GM21367 (cell line): ENCODE data around the gene RIMBP2.

Experiments
- ATAC-seq: cut with Tn5 transposase; IDR thresholded peaks from one replicate; pipeline ENCODE4 v1.9.1; 2021; ENCODE audit not compliant: unreplicated experiment

RIMBP2 gene

DNA sequence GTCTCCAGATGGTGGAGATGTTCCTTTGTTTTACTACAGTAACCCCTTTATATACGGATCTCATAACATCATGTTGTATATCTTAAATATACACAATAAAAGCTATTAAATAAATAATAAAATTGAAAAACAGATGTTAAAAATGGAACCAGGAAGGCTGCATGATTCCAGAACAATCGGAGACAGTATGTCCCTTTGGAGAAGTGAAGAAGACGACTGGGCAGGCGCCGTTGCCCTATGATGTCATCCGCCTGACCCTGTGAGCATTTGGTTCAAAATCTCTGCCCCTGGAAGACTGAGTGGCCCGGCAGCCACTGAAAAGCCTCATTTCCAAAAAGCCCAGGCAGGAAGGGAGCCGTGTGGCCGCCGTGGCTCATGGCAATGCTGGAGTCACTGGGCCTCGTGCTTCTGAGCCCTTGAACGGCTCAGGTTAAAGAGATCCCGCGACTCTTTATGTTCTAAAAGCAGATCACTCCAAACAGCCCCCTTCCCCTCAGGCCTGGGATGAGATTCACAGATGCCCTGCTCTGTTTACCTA lies 30.8 kb downstream of the RIMBP2 start:
- no peak for ATAC-seq

GRCh38 chr12:130683811-130684210 lies 32.3 kb downstream of the RIMBP2 start:
- no peak for ATAC-seq

DNA sequence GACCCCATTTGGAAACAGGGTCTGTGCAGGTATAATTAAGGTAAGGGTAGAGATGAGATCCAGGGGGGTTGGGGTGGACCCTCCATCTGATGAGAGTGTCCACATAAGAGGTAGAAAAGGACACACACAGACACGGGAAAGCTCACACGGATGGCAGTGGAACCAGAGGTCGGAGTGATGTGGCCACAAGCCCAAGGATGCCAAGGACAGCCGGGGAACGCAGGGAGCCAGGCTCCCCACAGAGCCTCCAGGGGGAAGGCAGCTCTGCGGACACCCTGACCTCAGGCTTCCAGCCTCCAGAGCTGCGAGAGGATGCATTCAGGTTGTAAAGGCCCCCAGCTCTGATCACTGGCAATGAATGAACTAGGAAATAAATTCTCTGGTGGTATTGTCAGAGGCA lies 33.0 kb downstream of the RIMBP2 start:
- no peak for ATAC-seq

DNA sequence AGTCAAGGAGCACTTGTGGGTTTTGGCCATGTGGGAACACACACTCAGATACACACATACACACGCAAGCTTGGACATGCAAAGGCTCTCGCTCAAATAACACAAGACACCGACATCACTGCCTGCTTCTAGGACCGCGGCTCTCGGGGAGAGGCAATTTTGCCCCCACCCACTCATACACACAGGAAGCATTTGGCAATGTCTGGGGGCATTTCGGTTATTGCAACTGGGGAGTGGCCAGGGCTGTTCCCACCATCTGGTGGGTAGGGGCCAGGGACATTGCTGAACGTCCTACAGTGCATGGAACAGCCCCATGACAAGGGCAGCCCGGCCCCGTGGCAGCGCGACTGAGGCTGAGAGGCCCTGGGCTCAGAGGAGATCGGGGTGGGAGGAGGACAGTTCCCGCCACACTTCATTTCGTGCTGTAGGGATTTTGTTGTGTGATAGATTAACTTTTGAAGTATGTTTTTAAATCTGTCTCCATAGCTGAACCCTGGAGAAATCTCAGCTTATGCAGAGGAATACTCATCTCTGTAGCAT lies 35.6 kb downstream of the RIMBP2 start:
- no peak for ATAC-seq

- ATAC-seq = no peak
Observed at GRCh38 chr12:130677957-130678558, 38.0 kb downstream of the RIMBP2 start.

GRCh38 chr12:130675791-130676190 lies 40.3 kb downstream of the RIMBP2 start:
- no peak for ATAC-seq

- ATAC-seq = no peak
Observed at GRCh38 chr12:130675121-130675520, 41.0 kb downstream of the RIMBP2 start.

- no peak for ATAC-seq
Observed at GRCh38 chr12:130674676-130675075, 41.4 kb downstream of the RIMBP2 start.

- ATAC-seq = no peak
Observed at GRCh38 chr12:130673036-130673705, 42.9 kb downstream of the RIMBP2 start.

GRCh38 chr12:130672089-130672820 lies 43.8 kb downstream of the RIMBP2 start:
- ATAC-seq = no peak

DNA sequence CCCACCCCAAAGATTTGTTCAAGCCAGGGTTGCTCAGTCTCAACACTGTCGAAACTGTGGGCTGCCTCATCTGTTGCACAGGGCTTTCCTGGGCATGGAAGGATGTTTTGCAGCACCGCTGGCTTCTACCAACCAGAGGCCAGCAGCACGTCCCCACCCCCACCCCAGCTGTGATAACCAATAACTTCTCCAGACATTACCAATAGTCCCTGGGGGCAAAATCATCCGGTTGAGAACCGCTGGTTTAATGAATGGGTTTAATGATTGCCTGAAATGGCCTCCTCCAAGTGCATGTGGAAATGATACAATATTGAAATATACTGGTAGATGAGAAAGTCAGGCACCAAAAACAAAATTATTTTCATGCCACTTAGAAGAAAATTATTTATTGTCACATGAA lies 44.5 kb downstream of the RIMBP2 start:
- no peak for ATAC-seq

- ATAC-seq = no peak
Observed at GRCh38 chr12:130669797-130670196, 46.3 kb downstream of the RIMBP2 start.

DNA sequence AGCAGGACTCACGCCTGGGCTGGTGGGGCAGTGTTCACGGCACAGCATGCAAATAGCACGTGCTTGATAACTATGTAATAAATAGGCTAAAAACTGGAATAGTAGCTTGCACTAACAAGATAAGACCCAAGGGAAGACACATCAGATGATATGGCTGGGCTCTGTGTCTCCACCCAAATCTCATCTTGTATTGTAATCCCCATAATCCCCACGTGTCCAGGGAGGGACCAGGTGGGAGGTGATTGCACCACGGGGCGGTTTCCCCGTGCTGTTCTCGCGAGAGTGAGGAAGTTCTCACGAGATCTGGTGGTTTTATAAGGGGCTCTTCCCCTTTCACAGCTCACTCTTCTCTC lies 46.9 kb downstream of the RIMBP2 start:
- ATAC-seq = no peak

DNA sequence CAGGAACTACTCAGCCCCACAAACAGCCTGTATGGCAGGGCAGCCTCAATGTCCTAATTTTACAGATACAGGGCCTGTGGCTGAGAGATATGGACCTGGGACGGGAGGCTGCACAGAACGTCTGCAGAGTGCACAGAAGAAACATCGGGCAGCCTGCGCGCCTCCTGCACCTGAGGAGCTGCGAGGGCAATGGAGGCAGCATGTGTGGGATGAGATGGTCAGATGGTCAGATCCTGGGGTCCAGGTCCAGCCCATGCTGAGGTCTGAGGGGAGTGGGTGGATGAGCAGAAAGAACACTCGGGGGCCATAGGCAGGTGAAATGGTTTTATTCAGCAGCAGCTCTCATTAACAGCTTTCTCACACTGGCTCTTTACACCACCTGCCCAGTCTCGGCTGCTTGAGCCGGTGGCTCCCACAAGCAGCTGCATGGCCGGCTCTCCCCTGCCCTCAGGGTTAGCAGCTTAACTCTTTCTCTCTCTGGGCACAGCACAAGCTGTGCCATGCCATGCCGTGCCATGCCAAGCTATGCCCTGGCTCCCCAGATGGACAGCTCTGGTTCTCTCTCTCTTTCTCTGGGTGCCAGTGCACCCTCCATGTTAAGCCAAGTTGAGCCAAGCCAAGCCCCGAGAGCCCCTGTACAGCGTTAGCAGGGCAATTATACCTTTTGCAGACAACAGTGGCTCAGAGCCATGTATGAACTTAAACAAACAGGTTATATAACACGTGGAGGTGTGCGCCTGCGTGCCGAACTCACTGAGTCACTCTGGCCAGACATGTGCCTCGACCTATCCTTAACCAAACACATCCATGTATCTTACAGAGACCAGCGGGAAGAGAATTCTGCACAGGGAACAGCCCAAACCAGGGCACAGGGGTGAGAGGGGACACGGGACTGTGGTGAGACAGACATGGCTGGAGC lies 47.6 kb downstream of the RIMBP2 start:
- ATAC-seq = no peak

GRCh38 chr12:130667421-130667960 lies 48.6 kb downstream of the RIMBP2 start:
- ATAC-seq = no peak

DNA sequence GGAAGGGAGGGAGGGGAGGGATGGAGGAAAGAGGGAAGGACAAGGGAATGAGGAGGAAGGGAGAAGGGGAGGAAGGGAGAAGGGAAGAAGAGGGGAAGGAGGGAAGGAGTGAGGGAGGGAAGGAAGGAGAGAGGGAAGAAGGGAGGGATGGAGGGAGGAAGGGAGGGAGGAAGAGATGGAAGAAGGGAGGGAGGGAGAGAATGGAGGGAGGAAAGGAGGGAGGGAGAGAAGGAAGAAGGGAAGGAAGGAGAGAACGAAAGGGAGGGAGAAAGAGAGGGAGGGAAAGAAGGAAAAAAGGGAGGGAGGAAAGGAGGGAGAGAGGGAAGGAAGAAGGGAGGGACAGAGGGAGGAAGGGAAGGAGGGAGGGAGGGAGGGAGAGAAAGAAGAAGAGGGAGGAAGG lies 49.5 kb downstream of the RIMBP2 start:
- ATAC-seq = no peak

GRCh38 chr12:130665753-130666152 lies 50.3 kb downstream of the RIMBP2 start:
- no peak for ATAC-seq

- no peak for ATAC-seq
Observed at GRCh38 chr12:130664772-130665171, 51.3 kb downstream of the RIMBP2 start.

- ATAC-seq = no peak
Observed at GRCh38 chr12:130664252-130664651, 51.8 kb downstream of the RIMBP2 start.

DNA sequence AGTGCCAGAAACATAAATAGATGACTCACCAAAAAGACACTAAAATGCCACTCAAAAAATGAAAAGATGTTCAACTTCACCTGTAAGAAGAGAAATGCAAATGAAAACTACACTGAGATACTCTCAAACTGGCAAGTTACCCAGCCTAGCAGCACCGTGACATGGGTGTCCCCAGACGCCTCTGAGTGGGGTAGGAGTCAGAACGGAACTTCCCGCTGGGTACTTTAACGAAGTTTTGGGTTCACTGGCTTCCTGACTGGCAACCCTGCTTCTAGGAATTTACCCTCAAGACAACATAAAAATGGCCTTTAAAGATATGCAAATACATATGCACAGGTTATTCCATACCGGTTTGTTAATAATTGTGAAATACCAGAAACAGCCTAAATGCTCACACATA lies 52.6 kb downstream of the RIMBP2 start:
- ATAC-seq = no peak
